GM19193 (cell line): ENCODE results near the gene PHF8.

Experiments used
- POLR2A ChIP-seq: IDR thresholded peaks from 4 replicates; pipeline ENCODE4 v1.6.1; 2011; ENCODE audit not compliant: insufficient read depth, insufficient read length; ENCODE audit errors: extremely low read depth

The PHF8 gene

DNA sequence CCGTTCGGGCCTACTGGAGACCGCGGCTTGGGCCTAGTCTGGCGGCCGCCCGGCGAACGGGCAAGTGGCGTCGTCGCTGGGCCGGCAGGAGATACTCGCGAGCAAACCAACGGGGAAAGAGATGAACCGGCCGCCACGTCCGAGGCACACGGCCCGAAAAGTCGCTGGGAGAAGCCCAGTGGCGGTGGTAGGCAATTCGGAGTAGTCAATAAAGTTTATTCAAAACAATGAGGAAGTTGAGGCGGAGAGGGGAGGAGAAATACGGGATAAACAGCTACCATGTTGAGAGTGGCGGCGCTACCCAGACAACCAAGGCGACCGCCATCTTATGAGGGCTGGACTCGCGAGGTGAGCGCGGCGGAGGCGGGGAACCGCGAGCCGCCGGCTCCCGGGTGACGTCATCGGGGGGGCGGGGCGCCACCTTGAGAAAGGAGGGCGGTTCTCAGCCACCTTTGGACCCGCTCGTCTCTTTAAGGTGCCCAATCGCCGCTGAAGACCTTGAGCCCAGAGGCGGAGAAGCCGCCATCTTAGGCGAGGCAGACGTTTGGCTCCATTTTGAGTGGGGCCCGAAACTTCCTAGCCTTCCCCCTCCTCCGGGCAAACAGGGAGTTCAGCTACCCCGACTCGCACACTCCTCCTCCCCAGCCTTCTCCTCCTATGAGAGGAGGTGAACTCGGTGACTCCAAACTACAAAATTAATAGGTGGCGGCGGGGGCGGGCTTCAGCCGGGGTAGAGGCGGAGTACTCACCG lies at the start of gene PHF8:
Gene PHF8, minus strand, starts transcription at position 348 of the 751 bp plus-strand sequence. CDS start 1,745 bp downstream, outside the sequence.
- TF ChIP-seq POLR2A: no peak

DNA sequence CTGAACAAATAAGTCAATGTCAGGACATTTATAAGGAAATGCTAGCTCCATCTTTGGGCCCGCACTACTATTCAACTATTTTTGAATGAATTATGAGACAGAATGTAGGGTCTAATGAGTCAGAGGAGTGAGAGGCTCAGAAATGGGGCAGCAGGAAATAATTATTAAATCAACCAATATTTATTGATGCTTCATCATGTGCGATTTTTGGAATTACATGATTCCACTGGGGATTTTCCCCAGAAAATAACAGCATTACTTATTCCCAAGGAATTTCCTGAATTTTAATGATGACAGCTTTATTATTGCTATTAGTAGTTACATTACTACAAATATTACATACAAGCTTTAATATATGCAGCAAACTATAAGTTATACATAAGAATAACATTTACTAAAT lies 49.3 kb upstream of the PHF8 start:
- no peak for TF ChIP-seq POLR2A

DNA sequence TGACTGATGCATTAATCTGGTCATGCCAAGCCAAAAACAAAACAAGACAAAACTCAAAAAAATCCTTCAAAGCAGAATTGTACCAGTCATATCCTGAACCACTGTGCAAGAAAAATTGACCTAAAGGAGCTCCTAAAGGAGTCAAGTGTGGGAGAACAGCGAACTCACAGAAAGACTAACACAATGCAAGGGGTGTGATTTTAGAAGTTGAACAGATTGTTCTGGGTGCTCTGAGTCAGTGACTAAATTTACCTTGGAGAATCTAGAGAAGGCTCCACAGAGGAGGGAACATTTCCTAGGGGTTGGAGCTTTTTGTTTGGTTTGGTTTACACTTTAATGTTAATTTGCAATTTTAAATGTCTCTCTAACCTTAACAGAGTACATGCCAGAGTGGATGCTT lies 48.9 kb upstream of the PHF8 start:
- TF ChIP-seq POLR2A: no peak

DNA sequence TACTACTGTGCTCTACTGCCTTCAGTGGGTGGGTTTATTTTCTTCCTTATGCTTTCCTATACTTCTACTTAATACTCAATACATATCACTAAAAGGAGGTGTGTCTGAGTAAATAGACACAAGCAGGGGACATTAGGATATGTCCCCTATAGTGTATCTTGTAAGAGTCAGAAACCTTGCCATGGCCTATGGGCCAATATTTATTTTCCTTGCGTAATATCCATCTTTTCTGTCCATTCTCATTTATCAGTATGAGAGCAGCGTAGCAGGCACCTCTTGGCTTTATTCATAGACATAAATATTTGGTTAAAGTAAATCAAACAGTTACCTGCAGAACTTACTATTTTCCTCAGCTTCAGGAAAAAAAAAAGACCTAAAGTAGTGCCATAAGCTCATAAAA lies 46.6 kb upstream of the PHF8 start:
- no peak for TF ChIP-seq POLR2A

DNA sequence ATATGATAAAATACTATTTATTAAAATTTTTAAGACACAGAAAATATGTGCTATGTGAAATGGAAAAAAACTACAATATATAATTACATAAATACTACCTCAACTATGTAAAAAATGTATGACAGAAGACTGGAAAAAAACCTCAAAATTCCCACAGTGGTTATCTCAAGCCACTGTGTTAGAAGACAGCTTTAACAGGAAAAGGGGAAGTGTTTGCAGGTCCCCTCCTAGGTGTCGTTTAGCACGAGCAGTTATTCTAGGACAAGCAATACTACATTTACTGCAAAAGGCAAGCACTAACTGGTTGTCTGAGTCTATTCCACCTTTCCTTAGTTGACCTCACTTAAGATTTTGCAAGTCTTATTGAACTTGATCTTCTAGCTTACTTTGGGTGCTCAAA lies 44.9 kb upstream of the PHF8 start:
- TF ChIP-seq POLR2A: no peak

DNA sequence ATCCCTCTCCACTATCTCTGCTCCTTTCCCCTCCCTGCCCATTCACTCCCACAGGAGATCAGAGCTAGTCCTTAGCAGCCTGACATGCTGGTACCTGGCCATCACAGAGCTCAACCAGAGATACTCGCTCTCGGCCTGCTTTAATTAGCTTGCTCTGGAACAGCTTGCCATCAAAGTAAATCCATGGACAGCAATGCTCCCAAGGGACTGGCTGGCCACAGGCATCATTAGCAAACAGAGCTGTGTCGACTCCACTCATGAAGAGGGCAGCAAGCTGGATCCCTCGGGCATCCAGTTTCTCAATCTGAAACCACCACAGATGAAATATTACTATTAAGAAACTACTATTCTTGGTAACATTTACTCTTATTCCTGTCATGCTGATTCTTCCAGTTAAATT lies 43.4 kb upstream of the PHF8 start:
- no peak for TF ChIP-seq POLR2A

DNA sequence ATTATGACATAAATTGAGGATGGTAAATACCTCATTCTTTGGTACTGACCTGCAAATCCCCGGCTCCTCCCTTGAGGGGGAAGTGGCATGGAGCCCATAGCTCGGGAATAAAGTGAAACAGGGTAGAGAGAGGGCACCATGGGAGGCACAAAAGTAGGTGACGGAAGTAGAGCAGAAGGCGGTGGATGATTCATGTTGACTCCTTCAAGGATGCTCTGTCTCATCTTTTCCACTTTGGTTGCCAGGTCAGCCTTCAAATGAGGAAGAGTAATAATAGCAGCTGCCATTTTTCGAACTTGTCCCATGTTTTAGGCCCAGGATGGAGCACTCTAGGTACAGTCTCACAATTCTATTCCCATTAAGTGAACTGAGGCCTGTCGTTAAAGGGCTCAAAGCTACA lies 41.4 kb upstream of the PHF8 start:
- no peak for TF ChIP-seq POLR2A

DNA sequence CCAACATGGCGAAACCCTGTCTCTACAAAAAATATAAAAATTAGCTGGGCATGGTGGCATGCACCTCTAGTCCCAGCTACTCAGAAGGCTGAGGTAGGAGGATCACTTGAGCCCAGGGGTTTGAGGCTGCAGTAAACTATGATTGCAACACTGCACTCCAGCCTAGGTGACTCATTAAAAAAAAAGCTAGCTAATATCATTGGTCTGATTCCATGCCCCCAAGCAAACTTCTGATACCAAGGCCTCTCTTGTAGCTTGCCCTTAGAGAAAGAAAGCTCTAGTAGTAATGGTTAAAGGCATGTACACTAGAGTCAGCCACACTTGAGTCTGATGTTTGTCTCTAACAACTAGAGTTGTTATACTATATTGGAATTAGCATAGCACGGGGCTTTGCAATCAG lies 32.6 kb upstream of the PHF8 start:
- TF ChIP-seq POLR2A: no peak

DNA sequence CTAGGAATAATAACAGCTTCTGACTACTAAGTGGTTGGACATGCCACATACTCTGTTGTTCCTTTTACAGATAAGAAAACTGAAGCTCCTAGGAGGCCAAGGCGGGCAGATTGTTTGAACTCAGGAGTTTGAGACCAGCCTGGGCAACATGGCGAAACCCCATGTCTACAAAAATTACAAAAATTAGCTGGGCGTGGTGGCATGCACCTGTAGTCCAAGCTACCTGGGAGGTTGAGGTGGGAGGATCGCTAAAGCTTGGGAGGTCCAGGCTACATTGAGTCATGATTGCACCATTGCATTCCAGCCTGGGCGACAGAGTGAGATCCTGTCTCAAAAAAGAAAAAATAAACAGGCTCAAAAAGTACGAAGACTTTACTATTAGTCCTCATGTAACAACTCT lies 30.6 kb upstream of the PHF8 start:
- TF ChIP-seq POLR2A: no peak

DNA sequence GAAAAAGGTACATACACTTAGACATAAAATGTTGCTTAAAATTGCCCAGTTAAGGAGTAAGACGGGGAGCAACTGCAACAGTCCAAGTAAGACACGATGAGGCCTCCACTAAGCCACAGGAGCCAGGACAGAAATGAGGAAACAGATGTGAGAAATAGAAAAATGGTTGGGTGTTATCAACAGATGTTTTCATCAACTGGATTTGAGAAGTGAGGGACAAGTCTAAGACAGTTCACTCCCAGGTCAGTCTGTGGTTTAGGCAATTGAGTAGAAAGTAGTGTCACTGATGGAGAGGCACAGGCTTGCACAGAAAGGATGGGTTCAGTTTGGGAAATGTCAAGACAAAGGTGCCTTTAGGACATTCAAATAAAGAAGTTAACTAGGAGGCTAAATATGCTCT lies 23.5 kb upstream of the PHF8 start:
- no peak for TF ChIP-seq POLR2A

DNA sequence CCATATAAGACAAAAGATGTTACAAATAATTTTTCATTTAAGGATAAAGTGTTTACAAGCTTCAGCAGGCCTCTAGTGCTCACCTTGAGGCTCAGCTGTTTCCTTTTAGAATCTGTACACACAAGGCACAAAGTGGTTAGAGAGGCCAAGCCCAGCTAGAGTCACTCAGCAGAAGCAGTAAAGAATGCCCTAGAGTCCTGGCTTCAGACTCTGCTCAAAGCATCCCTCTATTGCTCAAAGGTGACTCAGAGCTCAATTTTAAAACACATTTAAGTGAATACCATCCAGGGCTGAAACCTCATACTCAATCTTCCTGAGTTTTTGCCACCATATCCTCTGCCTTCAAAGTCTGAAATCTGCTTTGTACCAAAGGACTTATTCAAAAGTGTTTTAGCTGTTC lies 22.6 kb upstream of the PHF8 start:
- TF ChIP-seq POLR2A: no peak

DNA sequence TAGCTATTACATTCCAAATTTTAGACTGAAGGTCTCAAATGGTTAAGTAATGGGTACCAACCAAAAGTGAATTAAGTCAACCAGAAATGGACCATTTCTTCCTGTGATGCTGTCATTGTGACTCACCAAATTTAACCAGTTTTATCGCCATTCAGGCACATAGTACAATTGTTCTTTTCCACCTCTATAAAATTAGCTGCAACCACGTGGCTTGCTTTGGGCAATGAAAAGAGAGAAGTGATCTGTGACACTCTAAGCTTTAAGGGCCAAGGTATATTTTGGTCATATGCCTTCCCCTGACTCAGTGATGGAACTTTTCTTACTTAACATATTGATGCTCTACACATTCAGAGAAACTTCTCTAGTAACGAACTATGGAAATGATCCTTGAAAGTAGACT lies 20.3 kb upstream of the PHF8 start:
- no peak for TF ChIP-seq POLR2A

DNA sequence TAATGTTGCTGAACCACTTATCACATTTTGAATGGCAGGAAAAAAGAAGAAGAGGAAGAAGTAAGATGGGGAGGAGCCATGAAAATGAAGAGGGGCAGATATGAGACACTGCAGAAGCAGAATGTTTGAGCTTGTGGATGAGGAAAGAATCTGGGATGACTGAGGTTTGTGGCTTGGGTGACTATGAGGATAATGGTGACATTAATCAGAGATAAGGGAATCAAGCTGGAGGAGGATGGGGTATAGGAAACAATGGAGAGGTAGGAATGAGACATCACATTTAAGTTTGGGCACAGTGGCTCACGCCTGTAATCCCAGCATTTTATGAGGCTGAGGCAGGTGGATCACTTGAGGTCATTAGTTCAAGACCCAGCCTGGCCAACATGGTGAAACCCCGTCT lies 19.1 kb upstream of the PHF8 start:
- no peak for TF ChIP-seq POLR2A

DNA sequence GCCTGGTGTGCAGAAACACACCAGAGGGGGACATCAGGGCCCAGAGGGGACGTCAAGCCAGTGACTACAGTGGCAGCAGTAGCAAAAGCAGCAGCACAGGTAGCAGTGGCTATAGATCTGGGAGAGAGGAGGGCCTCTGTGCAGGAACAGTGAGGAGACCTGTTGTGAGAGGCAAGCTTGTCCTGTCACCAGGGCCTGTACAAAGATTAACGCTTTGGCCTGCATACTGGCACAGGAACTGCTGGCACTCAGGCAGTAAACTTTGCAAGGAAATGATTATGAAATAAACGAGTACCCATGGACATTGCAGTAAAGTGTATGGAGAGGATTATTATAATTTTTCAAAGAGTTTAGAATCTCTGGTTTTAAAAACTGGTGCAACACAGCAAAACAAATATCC lies 5.5 kb upstream of the PHF8 start:
- TF ChIP-seq POLR2A: no peak

DNA sequence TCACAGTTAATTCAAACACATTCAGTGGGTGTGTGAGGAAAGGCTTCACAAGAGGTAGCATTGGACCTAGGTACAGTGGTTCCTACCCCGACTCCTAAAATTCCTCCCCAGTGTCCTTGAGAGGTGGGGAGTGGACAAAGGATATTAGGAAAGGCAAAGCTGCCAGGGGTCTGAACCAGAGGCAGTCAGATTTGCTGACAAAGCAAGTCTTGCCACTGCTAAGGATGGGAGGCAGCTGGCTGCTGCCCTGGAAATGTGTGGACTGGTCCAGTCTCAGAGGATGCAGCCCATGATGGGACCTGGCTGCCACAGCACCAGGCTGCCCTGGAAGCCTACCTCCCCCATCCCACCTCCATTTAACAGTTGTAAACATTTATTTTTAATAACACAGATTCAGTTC lies 4.1 kb upstream of the PHF8 start:
- no peak for TF ChIP-seq POLR2A

DNA sequence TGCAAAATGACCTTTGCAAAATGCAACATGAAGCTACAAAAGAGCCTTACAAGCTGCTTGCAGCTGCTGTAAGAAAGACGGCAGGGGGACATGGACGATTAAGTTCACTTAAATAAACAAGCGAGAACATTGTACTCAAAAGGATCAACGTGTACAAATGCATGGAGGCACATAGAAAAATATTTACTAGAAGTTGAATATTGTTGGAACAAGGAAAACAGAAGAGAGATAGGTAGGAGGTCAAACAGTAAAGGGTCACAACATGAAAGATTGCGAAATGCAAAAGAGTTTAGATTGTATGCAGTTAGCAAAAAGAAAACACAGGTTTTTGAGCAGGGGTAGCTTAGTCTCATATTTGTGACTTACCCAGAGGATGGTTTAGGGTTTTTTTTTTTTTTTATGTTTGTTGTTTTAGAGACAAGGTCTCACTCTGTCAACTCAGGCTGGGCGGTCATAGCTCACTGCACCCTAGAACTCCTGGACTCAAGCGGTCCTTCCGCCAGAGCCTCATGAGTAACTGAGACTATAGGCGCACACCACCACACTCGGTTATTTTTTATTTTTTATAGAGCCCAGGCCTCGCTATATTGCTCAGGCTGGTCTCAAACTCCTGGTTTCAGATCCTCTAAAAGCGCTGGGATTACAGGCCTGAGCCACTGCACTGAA lies 1.4 kb upstream of the PHF8 start:
- TF ChIP-seq POLR2A: no peak

DNA sequence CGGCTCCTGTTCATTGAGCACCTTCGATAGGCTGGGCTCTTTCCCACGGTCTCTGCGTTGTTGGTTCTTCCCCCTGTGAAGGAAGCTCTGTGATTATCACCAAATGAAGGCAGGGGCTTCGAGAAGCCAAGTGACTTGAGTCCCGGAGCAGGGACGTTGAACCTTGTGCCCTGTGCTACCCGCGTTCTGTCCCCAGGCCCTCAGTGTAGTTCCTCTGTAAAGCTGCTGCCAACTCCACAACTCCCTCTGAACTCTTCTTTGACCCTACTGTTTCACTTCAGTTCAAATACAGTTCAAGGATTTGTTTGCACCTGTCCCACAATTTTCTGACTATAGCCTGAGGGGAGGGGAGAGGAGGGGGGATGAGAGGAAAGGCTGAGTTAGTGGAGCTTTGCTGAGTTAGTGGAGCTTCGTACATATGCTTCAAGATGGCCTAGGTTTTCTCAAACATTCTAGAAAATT lies 635 bp upstream of the PHF8 start:
- peak; percentile 58 for TF ChIP-seq POLR2A

DNA sequence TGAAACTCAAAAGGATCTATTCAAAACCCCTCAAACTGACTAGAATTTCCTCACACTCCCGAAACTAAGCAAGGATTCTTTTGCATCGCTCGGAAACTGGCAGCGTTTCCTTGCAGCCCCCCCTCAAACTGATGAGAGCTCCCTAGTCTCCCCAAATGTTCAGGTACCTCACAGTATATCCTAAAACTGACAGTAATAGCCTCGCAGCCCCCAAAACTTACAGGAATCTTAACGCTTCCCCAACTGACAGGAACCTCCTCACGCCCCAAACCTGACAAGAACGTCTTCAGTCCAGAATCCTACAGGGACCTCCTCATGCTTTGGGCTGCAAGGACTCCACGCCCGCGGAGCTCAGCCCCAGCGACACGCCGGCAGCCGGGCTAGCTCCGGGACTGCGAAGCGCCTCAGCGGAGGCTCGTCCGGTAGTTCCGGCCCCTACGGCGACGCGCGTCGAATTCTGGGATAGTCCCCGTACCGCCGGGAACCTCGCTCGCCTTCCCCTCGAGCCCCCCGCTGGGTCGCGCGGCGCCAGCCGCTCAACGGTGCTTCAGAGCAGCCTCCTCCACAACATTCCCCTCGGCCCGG lies 640 bp downstream of the PHF8 start:
- TF ChIP-seq POLR2A: peak; percentile 50
